Neuronal stem cell (in vitro differentiated cells): ENCODE measurements around the gene ANKS1B.

Experiments
- DNase-seq: peaks from one replicate; pipeline ENCODE4 v3.0.0-alpha.2; 2013; ENCODE audit warnings: low spot score
- H2AFZ ChIP-seq: one replicate; pipeline ENCODE4 v1.6.1; 2013; ENCODE audit warnings: mild to moderate bottlenecking, low read length, inconsistent platforms
- H2AK5ac ChIP-seq: 2 replicates; pipeline ENCODE4 v1.6.1; 2013; ENCODE audit warnings: low read depth, mild to moderate bottlenecking, inconsistent platforms, low read length, moderate library complexity, mixed read lengths
- H2BK120ac ChIP-seq: 2 replicates; pipeline ENCODE4 v1.6.1; 2013; ENCODE audit warnings: low read depth, mild to moderate bottlenecking, inconsistent platforms, low read length, moderate library complexity, mixed read lengths
- H2BK12ac ChIP-seq: one replicate; pipeline ENCODE4 v1.6.1; 2013; ENCODE audit warnings: low read length, inconsistent platforms
- H2BK15ac ChIP-seq: 2 replicates; pipeline ENCODE4 v1.6.1; 2013; ENCODE audit warnings: mild to moderate bottlenecking, low read length, inconsistent platforms, mixed read lengths
- H2BK5ac ChIP-seq: one replicate; pipeline ENCODE4 v1.6.1; 2013; ENCODE audit warnings: inconsistent platforms, mild to moderate bottlenecking, low read length, moderate library complexity
- H3K14ac ChIP-seq: one replicate; pipeline ENCODE4 v1.6.1; 2013; ENCODE audit warnings: low read length, inconsistent platforms
- H3K18ac ChIP-seq: 2 replicates; pipeline ENCODE4 v1.6.1; 2013; ENCODE audit warnings: low read length, inconsistent platforms
- H3K23ac ChIP-seq: 2 replicates; pipeline ENCODE4 v1.6.1; 2013; ENCODE audit warnings: low read depth, mild to moderate bottlenecking, mixed read lengths, low read length, inconsistent platforms; ENCODE audit not compliant: poor library complexity
- H3K27ac ChIP-seq: replicated peaks from 3 replicates; pipeline ENCODE4 v1.5.1; 2013; ENCODE audit warnings: low read length, inconsistent platforms
- H3K27me3 ChIP-seq, 3 experiments: 2 replicates each; pipeline ENCODE4 v1.6.1; 2013; ENCODE audit warnings: low read length in 3 of 3, mild to moderate bottlenecking in 2 of 3, inconsistent platforms in 1 of 3, low read depth in 1 of 3, mixed read lengths in 1 of 3, moderate library complexity in 1 of 3; ENCODE audit not compliant: control insufficient read depth in 3 of 3, insufficient read depth in 3 of 3
- H3K36me3 ChIP-seq, 2 donors: replicated peaks in 1 of 2; 2 replicates each; pipeline ENCODE4 v1.6.1; 2013; ENCODE audit warnings: low read length in 2 of 2; ENCODE audit not compliant: control insufficient read depth in 2 of 2, insufficient read depth in 2 of 2
- H3K4ac ChIP-seq: 2 replicates; pipeline ENCODE4 v1.6.1; 2013; ENCODE audit warnings: inconsistent platforms, mild to moderate bottlenecking, low read length, moderate library complexity
- H3K4me1 ChIP-seq, 2 donors: 1 replicate in 1 of 2; 2 replicates in 1 of 2; pipeline ENCODE4 v1.6.1; 2013; ENCODE audit warnings: low read length in 2 of 2, low read depth in 1 of 2; ENCODE audit not compliant: control insufficient read depth in 2 of 2, insufficient read depth in 1 of 2
- H3K4me2 ChIP-seq: one replicate; pipeline ENCODE4 v1.6.1; 2013; ENCODE audit warnings: mild to moderate bottlenecking, low read length, inconsistent platforms; ENCODE audit not compliant: insufficient read depth, poor library complexity, severe bottlenecking
- H3K4me3 ChIP-seq, 2 donors: 2 replicates each; pipeline ENCODE4 v1.5.1; 2013; ENCODE audit warnings: low read length in 2 of 2, mild to moderate bottlenecking in 2 of 2, inconsistent platforms in 1 of 2, moderate library complexity in 1 of 2
- H3K79me1 ChIP-seq: one replicate; pipeline ENCODE4 v1.6.1; 2013; ENCODE audit warnings: low read depth, mild to moderate bottlenecking, inconsistent platforms, low read length, moderate library complexity
- H3K9ac ChIP-seq: one replicate; pipeline ENCODE4 v1.6.1; 2013; ENCODE audit warnings: mild to moderate bottlenecking, low read depth, low read length, inconsistent platforms; ENCODE audit not compliant: poor library complexity
- H3K9me3 ChIP-seq, 2 donors: replicated peaks in 1 of 2; 2 replicates each; pipeline versions ENCODE3 to v1.6.1; 2013; ENCODE audit warnings: low read length in 2 of 2, mild to moderate bottlenecking in 2 of 2, inconsistent platforms in 1 of 2, low read depth in 1 of 2, mixed read lengths in 1 of 2, moderate library complexity in 1 of 2; ENCODE audit not compliant: control insufficient read depth in 2 of 2, insufficient read depth in 1 of 2
- H4K8ac ChIP-seq: one replicate; pipeline ENCODE4 v1.6.1; 2013; ENCODE audit warnings: low read depth, mild to moderate bottlenecking, inconsistent platforms, low read length, moderate library complexity
- H4K91ac ChIP-seq: one replicate; pipeline ENCODE4 v1.6.1; 2013; ENCODE audit warnings: low read length, low read depth, mild to moderate bottlenecking, inconsistent platforms; ENCODE audit not compliant: poor library complexity
- WGBS, 2 donors: extraction: QIAGEN DNeasy Blood & Tissue Kit; methylation state at CpG; one replicate each; pipeline ENCODE4 v1.1.7; 2013; ENCODE audit warnings: missing lambda C conversion rate in 2 of 2, mixed read lengths in 1 of 2; ENCODE audit not compliant: insufficient read length in 2 of 2, insufficient replicate concordance in 1 of 2; ENCODE audit errors: extremely low coverage in 2 of 2; 5-methylcytosine and 5-hydroxymethylcytosine counted together

ANKS1B gene

GRCh38 chr12:98740751-98741150 lies 1244.0 kb downstream of the ANKS1B start:
- Histone ChIP-seq H3K23ac (no peak overlapping the region), H4K8ac (no peak overlapping the region), H4K91ac (no peak overlapping the region), H3K27me3 (no peaks in the 10 kb centered on the region), H2AFZ (no peak overlapping the region), H3K14ac (no peak overlapping the region), H2BK12ac (no peak overlapping the region), H3K9me3 (no peaks in the 10 kb centered on the region), H3K4me3 (no peak overlapping the region), H2AK5ac (no peak overlapping the region), H3K27ac (no peak overlapping the region), H2BK120ac (no peak overlapping the region), H3K4me1 (peaks cover 7 to 11% of the 10 kb centered on the region in 2 donors), H3K4me2 (no peak overlapping the region), H2BK15ac (no peak overlapping the region), H3K9ac (no peak overlapping the region), H3K79me1 (no peaks in the 10 kb centered on the region), H2BK5ac (no peak overlapping the region), H3K18ac (no peak overlapping the region), H3K4ac (no peak overlapping the region), H3K36me3 (peaks cover 0 to 9% of the 10 kb centered on the region in 2 donors)
- WGBS, 2 donors: no CpG with 5 or more reads among the region's 1 CpG
- DNase-seq: no peak

DNA sequence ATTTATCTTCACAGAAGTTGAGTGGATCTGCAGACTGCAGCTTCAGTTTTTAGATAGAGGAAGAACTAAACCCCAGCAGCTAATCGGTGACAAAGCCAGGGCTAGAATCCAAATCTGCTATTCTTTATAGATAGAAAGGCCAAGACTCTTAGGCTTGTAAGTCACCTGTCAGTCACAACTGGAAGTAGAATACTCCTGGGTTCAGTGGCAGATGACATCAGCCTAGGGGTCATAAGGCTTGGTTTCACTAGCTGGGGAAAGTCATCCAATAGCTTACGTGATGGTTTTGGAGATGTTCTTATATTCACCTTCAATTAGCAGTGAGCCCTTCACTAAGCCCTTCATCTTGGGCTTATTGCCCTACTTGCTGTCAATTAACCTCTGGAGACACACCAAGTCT lies 1246.2 kb downstream of the ANKS1B start:
- H3K18ac ChIP-seq: no peak overlapping the region
- H3K27ac ChIP-seq: no peak overlapping the region
- H3K14ac ChIP-seq: no peak overlapping the region
- no peak overlapping the region for H3K4ac ChIP-seq
- no peak for DNase-seq
- H3K9me3 ChIP-seq: no peaks in the 10 kb centered on the region
- H3K4me1 ChIP-seq: peaks cover 7 to 12% of the 10 kb centered on the region in 2 donors
- WGBS, 2 donors: no CpG with 5 or more reads among the region's 2 CpGs
- no peak overlapping the region for H3K4me2 ChIP-seq
- no peak overlapping the region for H2BK5ac ChIP-seq
- H2BK12ac ChIP-seq: no peak overlapping the region
- no peaks in the 10 kb centered on the region for H3K79me1 ChIP-seq
- H2BK15ac ChIP-seq: no peak overlapping the region
- H2AFZ ChIP-seq: no peak overlapping the region
- no peak overlapping the region for H3K23ac ChIP-seq
- no peaks in the 10 kb centered on the region for H3K27me3 ChIP-seq
- H3K4me3 ChIP-seq: no peak overlapping the region
- H2AK5ac ChIP-seq: no peak overlapping the region
- no peak overlapping the region for H4K8ac ChIP-seq
- H2BK120ac ChIP-seq: no peak overlapping the region
- H3K36me3 ChIP-seq: peaks cover 0 to 30% of the 10 kb centered on the region in 2 donors
- H3K9ac ChIP-seq: no peak overlapping the region
- no peak overlapping the region for H4K91ac ChIP-seq

DNA sequence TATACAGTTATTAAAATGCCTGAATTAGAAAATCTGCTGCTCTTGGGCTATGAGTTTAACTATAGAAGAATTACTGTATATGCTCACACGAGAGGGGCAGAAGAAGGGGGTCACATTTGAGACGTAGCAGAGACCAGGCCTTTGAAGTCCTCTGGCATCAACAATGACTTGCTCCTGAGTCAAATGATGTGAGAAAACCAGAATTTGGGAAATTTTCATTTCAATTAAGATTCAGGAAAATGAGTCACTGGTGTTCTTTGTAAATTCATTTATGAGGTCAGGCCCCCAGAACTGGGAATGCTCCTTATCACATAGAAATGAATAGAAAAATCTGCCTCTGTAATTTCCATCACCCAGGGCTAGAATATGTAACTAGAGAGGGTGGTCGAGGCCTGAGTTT lies 1246.7 kb downstream of the ANKS1B start:
- Histone ChIP-seq H2BK12ac (no peak overlapping the region), H3K4me3 (no peak overlapping the region), H4K8ac (no peak overlapping the region), H3K79me1 (no peaks in the 10 kb centered on the region), H2AK5ac (no peak overlapping the region), H3K4ac (no peak overlapping the region), H3K14ac (no peak overlapping the region), H3K9ac (no peak overlapping the region), H2BK15ac (no peak overlapping the region), H2BK120ac (no peak overlapping the region), H3K36me3 (peaks cover 0 to 35% of the 10 kb centered on the region in 2 donors), H3K27me3 (no peaks in the 10 kb centered on the region), H3K9me3 (no peaks in the 10 kb centered on the region), H2AFZ (no peak overlapping the region), H2BK5ac (no peak overlapping the region), H3K27ac (no peak overlapping the region), H4K91ac (no peak overlapping the region), H3K23ac (no peak overlapping the region), H3K18ac (no peak overlapping the region), H3K4me1 (peaks cover 7 to 12% of the 10 kb centered on the region in 2 donors), H3K4me2 (no peak overlapping the region)
- DNase-seq: no peak
- no CpG with 5 or more reads among the region's 3 CpGs for WGBS, 2 donors

DNA sequence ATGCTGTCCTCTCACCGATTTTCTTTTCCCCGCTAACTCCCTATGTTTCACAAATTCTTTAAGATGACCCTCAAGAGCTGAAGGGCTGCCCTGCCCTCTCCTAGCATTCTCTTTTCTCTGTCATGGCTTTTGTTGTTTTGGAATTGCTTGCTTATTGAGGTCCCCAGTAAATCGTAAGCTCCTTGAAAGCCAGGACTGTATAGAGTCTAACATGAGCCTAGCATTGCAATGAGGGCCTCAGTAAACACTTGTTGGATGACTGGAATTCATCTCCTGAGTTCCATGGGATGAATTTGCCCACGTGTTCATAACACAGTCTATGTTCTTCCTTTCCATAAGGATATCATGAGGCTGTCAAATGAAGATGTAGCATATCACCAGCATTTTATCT lies 1247.4 kb downstream of the ANKS1B start:
- no peak overlapping the region for H3K4ac ChIP-seq
- H3K18ac ChIP-seq: no peak overlapping the region
- DNase-seq: no peak
- no peak overlapping the region for H2BK12ac ChIP-seq
- H3K4me2 ChIP-seq: no peak overlapping the region
- no peak overlapping the region for H3K9ac ChIP-seq
- no peak overlapping the region for H2BK120ac ChIP-seq
- no peak overlapping the region for H3K27ac ChIP-seq
- no peak overlapping the region for H3K4me3 ChIP-seq
- no peaks in the 10 kb centered on the region for H3K9me3 ChIP-seq
- H2BK15ac ChIP-seq: no peak overlapping the region
- no peak overlapping the region for H2AK5ac ChIP-seq
- no peak overlapping the region for H4K91ac ChIP-seq
- H3K4me1 ChIP-seq: peaks cover 7 to 12% of the 10 kb centered on the region in 2 donors
- no peaks in the 10 kb centered on the region for H3K79me1 ChIP-seq
- no CpG with 5 or more reads among the region's 4 CpGs for WGBS, 2 donors
- H3K14ac ChIP-seq: no peak overlapping the region
- no peak overlapping the region for H2BK5ac ChIP-seq
- no peak overlapping the region for H3K23ac ChIP-seq
- no peak overlapping the region for H2AFZ ChIP-seq
- peaks cover 0 to 42% of the 10 kb centered on the region in 2 donors for H3K36me3 ChIP-seq
- no peak overlapping the region for H4K8ac ChIP-seq
- no peaks in the 10 kb centered on the region for H3K27me3 ChIP-seq
